Thymus (tissue), 11 donors: ENCODE results near the gene XPNPEP1. TPM values are rescaled to one million over a fixed set of nuclear protein-coding genes. Genes with fewer than 3 reads are reported as not detected.

ENCODE experiments used
- DNase-seq, 9 donors: peaks; one replicate each; pipeline ENCODE4 v3.0.0-alpha.2; 2013; ENCODE audit warnings: low spot score in 9 of 9, low read depth in 6 of 9, missing footprints in 1 of 9
- H3K27ac ChIP-seq, 2 donors: one replicate each; pipeline ENCODE4 v1.5.1; 2013; ENCODE audit warnings: control low read depth in 1 of 2, low read depth in 1 of 2, low read length in 1 of 2, mild to moderate bottlenecking in 1 of 2, moderate library complexity in 1 of 2
- H3K27me3 ChIP-seq, 2 donors: one replicate each; pipeline ENCODE4 v1.5.1; 2013; ENCODE audit warnings: low read length in 1 of 2; ENCODE audit not compliant: control insufficient read depth in 2 of 2, insufficient read depth in 1 of 2
- H3K36me3 ChIP-seq, 2 donors: one replicate each; pipeline ENCODE4 v1.5.1; 2013; ENCODE audit warnings: low read length in 1 of 2, mild to moderate bottlenecking in 1 of 2, moderate library complexity in 1 of 2; ENCODE audit not compliant: control insufficient read depth in 2 of 2, insufficient read depth in 2 of 2
- H3K4me1 ChIP-seq, 2 donors: one replicate each; pipeline ENCODE4 v1.5.1; 2013; ENCODE audit warnings: low read length in 2 of 2; ENCODE audit not compliant: control insufficient read depth in 2 of 2, insufficient read depth in 2 of 2
- H3K4me3 ChIP-seq, 2 donors: one replicate each; pipeline ENCODE4 v1.5.1; 2013; ENCODE audit warnings: low read length in 2 of 2, control low read depth in 1 of 2, mild to moderate bottlenecking in 1 of 2
- H3K9me3 ChIP-seq, 2 donors: one replicate each; pipeline ENCODE4 v1.5.1; 2013; ENCODE audit warnings: low read length in 1 of 2, mild to moderate bottlenecking in 1 of 2; ENCODE audit not compliant: control insufficient read depth in 2 of 2, insufficient read depth in 1 of 2
- WGBS: extraction: QIAGEN DNeasy Blood & Tissue Kit; methylation state at CpG from one replicate; pipeline ENCODE4 v1.1.7; 2013; 5-methylcytosine and 5-hydroxymethylcytosine counted together
- polyA plus RNA-seq: library from polyadenylated mRNA; stranded (reverse); fragments of 200-250 nt; gene quantifications from one replicate; pipeline ENCODE4 v1.2.3, GENCODE V29; 2013
- total RNA-seq: library from RNA; stranded (reverse); fragments of 120-200 nt; gene quantifications from one replicate; pipeline ENCODE4 v1.2.4, GENCODE V29; 2013
- donor health status: healthy.

XPNPEP1 gene
- total and polyA plus RNA-seq, 2 donors: 41.0 to 44.2 TPM

- H3K36me3 ChIP-seq: no peaks in the 10 kb centered on the region
- no peaks in the 10 kb centered on the region for H3K4me1 ChIP-seq
- H3K4me3 ChIP-seq: no peak overlapping the region
- 79% methylated on average over 5 of the region's 5 CpGs for WGBS
- H3K27ac ChIP-seq: no peak overlapping the region
- H3K27me3 ChIP-seq: no peaks in the 10 kb centered on the region
- no peak for DNase-seq
- no peaks in the 10 kb centered on the region for H3K9me3 ChIP-seq
These were observed 101.6 kb downstream of the XPNPEP1 start for GRCh38 chr10:109821672-109822071.

- DNase-seq: no peak
- Histone ChIP-seq H3K27me3 (no peaks in the 10 kb centered on the region), H3K4me1 (no peaks in the 10 kb centered on the region), H3K9me3 (no peaks in the 10 kb centered on the region), H3K27ac (no peak overlapping the region), H3K36me3 (no peaks in the 10 kb centered on the region), H3K4me3 (no peak overlapping the region)
- 87% methylated on average over 7 of the region's 7 CpGs for WGBS
These were observed 102.5 kb downstream of the XPNPEP1 start for GRCh38 chr10:109820620-109821405.

DNA sequence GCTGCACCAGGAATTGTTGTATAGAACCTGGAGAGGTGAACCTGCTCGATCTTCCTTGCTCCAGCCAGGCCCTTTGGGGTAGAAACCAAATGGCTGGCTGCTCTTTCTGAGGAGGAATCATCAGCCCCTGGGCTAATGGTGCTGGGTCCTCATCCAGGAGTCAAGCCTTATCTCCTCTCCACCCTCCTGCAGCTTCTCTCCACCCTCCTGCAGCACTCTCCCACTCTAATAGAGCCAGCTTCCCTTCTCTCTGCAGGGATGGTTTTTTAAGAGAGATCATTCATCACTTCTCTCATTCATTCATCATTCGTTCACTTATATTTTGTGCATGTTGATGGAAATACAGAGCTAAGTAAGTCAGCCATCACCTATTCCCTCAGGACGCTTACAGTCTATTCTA is 103.5 kb downstream of the XPNPEP1 start:
- no peak overlapping the region for H3K4me3 ChIP-seq
- WGBS: 92% methylated on average over 3 of the region's 3 CpGs

More for the DNA sequence above, 103.5 kb downstream of the XPNPEP1 start:
- Histone ChIP-seq H3K27ac (no peak overlapping the region), H3K27me3 (no peaks in the 10 kb centered on the region), H3K4me1 (no peaks in the 10 kb centered on the region), H3K36me3 (no peaks in the 10 kb centered on the region), H3K9me3 (no peaks in the 10 kb centered on the region)
- no peak for DNase-seq

Other genes starting within 250 kb of the XPNPEP1 start
- 217 TPM for gene ADD3, start 84.5 kb upstream of the XPNPEP1 start, total RNA-seq
- 112 TPM for gene ADD3, start 84.5 kb upstream of the XPNPEP1 start, polyA plus RNA-seq